CD4-positive, alpha-beta T cell (primary cell): ENCODE measurements around the gene MIER1. TPM values are rescaled to one million over a fixed set of nuclear protein-coding genes. Genes with fewer than 3 reads are reported as not detected.

Source experiments
- ATAC-seq: fragments of 200-7000 bp; cut with Tn5 transposase; one replicate; pipeline ENCODE4 v1.10.0; 2022; ENCODE audit warnings: mild to moderate bottlenecking; ENCODE audit not compliant: poor library complexity
- CTCF ChIA-PET: fragments of 350-600 bp; sonication (Branson Sonifier 250); formaldehyde crosslinking; loops from one replicate; lab custom pipeline; 2021; ENCODE audit warnings: antibody characterized with exemption, inconsistent platforms; lab: Charles Lee
- POLR2A ChIA-PET: fragments of 350-600 bp; sonication (Branson Sonifier 250); formaldehyde crosslinking; loops from one replicate; lab custom pipeline; 2021; ENCODE audit warnings: antibody characterized with exemption, inconsistent platforms; lab: Charles Lee
- DNase-seq, 14 experiments: peaks; one replicate each; pipeline ENCODE4 v3.0.0-alpha.2; 2013 to 2020; ENCODE audit warnings: mixed read lengths in 2 of 14
- H3K27ac ChIP-seq, 2 donors: one replicate each; pipeline versions ENCODE4 v1.5.1 to v1.7.0; 2013; ENCODE audit warnings: low read length in 2 of 2, low read depth in 1 of 2, mild to moderate bottlenecking in 1 of 2
- H3K27me3 ChIP-seq, 2 experiments: 1 replicate in 1 of 2; 2 replicates in 1 of 2; pipeline versions ENCODE4 v1.6.1 to v1.7.0; 2013; ENCODE audit warnings: low read length in 2 of 2, control low read depth in 1 of 2, mild to moderate bottlenecking in 1 of 2, moderate library complexity in 1 of 2; ENCODE audit not compliant: insufficient read depth in 2 of 2, control insufficient read depth in 1 of 2
- H3K36me3 ChIP-seq: one replicate; pipeline ENCODE4 v1.6.1; 2013; ENCODE audit warnings: low read length, control low read depth; ENCODE audit not compliant: insufficient read depth
- H3K4me1 ChIP-seq: one replicate; pipeline ENCODE4 v1.6.1; 2013; ENCODE audit warnings: low read length, control low read depth; ENCODE audit not compliant: insufficient read depth
- H3K4me3 ChIP-seq: one replicate; pipeline ENCODE4 v1.5.1; 2013; ENCODE audit warnings: mild to moderate bottlenecking, low read length, moderate library complexity
- H3K9me3 ChIP-seq, 2 experiments: 1 replicate in 1 of 2; 2 replicates in 1 of 2; pipeline versions ENCODE4 v1.6.1 to v1.7.0; 2013; ENCODE audit warnings: low read length in 2 of 2, mild to moderate bottlenecking in 2 of 2, control low read depth in 1 of 2, moderate library complexity in 1 of 2; ENCODE audit not compliant: control insufficient read depth in 1 of 2, insufficient read depth in 1 of 2
- H3K27ac Mint-ChIP-seq: one replicate; pipeline ENCODE4 v1.8.0; 2020; ENCODE audit warnings: mixed read lengths
- H3K27me3 Mint-ChIP-seq: one replicate; pipeline ENCODE4 v1.8.0; 2021; ENCODE audit warnings: mixed read lengths
- H3K36me3 Mint-ChIP-seq: one replicate; pipeline ENCODE4 v1.8.0; 2021; ENCODE audit warnings: low read depth, mixed read lengths
- H3K4me1 Mint-ChIP-seq: one replicate; pipeline ENCODE4 v1.8.0; 2021; ENCODE audit warnings: low read depth, mixed read lengths
- H3K4me3 Mint-ChIP-seq: one replicate; pipeline ENCODE4 v1.8.0; 2020; ENCODE audit warnings: mild to moderate bottlenecking, mixed read lengths
- H3K9me3 Mint-ChIP-seq: one replicate; pipeline ENCODE4 v1.8.0; 2020; ENCODE audit warnings: mixed read lengths
- intact Hi-C, 2 experiments: fragments of 100-400 bp; cut with DNase I in 1 of 2; cut with micrococcal nuclease in 1 of 2; formaldehyde crosslinking; loops; one replicate each; pipeline versions ENCODE4 v1.15.1 to v1.9.0; 2023 to 2025; cut with DNase I, micrococcal nuclease
- total RNA-seq, 174 experiments: library from RNA in 2 of 174; stranded (reverse) in 2 of 174; gene quantifications; one replicate each; pipeline ENCODE4 v1.2.3 and lab custom pipeline; 2021 to 2026
- TF ChIP-seq, protein P1 (sequence below): fragments of 200-600 bp; IDR thresholded peaks from one replicate; pipeline ENCODE4 v1.8.0; 2022; ENCODE audit warnings: antibody characterized with exemption, mild to moderate bottlenecking

Gene MIER1
- total RNA-seq, 2 experiments from 2014 or later: 106 to 107 TPM

DNA sequence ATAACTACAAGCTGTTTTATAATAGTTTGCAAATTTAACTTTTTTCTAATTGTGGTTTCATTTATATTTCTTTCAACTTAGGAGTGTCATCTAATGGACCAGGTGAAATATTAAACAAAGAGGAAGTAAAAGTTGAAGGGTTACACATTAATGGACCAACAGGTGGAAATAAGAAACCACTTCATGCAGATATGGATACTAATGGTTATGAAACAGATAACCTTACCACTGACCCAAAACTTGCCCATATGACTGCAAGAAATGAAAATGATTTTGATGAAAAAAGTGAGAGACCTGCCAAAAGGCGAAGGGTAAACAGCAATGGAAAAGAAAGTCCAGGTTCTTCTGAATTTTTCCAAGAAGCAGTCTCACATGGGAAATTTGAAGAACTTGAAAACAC is 59.7 kb downstream of the MIER1 start:
- ChIA-PET CTCF (no interaction called here), POLR2A (interaction anchor here (1.4 to 2.5 kb wide), 2 partner anchors 10 to 11 kb away, joined by 3 to 11 read pairs; no protein-coding TSS in a partner anchor)
- H3K4me3 ChIP-seq: no peak overlapping the region
- no peak overlapping the region for H3K27ac ChIP-seq
- peaks cover 74% of the 10 kb centered on the region for H3K36me3 ChIP-seq
- ATAC-seq: no peak
- no peaks in the 10 kb centered on the region for H3K27me3 Mint-ChIP-seq
- H3K9me3 ChIP-seq: no peaks in the 10 kb centered on the region
- no peaks in the 10 kb centered on the region for H3K27me3 ChIP-seq
- intact Hi-C loops: loop anchor here (5.0 kb wide), 3 partner anchors 68 to 438 kb away; partner anchors contain the start of gene SLC35D1 (in 1 of the 2)
- TF ChIP-seq, protein P1, sequence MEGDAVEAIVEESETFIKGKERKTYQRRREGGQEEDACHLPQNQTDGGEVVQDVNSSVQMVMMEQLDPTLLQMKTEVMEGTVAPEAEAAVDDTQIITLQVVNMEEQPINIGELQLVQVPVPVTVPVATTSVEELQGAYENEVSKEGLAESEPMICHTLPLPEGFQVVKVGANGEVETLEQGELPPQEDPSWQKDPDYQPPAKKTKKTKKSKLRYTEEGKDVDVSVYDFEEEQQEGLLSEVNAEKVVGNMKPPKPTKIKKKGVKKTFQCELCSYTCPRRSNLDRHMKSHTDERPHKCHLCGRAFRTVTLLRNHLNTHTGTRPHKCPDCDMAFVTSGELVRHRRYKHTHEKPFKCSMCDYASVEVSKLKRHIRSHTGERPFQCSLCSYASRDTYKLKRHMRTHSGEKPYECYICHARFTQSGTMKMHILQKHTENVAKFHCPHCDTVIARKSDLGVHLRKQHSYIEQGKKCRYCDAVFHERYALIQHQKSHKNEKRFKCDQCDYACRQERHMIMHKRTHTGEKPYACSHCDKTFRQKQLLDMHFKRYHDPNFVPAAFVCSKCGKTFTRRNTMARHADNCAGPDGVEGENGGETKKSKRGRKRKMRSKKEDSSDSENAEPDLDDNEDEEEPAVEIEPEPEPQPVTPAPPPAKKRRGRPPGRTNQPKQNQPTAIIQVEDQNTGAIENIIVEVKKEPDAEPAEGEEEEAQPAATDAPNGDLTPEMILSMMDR: no peak
- peaks cover 29% of the 10 kb centered on the region for H3K4me1 Mint-ChIP-seq
- no peaks in the 10 kb centered on the region for H3K9me3 Mint-ChIP-seq
- H3K4me3 Mint-ChIP-seq: no peak overlapping the region
- H3K4me1 ChIP-seq: no peaks in the 10 kb centered on the region
- H3K27ac Mint-ChIP-seq: peak overlapping the region; percentile 6
- no peak for DNase-seq
- H3K36me3 Mint-ChIP-seq: peaks cover 92% of the 10 kb centered on the region

DNA sequence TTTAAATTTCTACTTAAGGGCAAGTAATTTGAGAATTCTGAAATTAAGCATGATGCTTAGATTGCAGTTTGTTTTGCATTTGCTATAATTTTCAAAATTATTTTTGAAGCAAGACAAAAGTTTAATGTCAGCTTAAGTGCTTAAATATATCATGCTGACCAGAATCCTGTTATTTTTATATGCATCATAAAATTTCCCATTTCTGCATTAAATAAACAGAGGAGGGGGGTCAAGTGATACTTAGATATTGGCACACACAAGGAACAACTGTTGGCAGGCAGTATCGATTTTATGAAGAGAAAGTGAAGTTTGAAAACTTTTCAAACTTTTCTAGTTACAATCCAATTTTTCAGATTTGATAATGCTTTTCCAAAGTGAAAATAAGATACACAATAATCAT is 61.0 kb downstream of the MIER1 start:
- H3K4me3 Mint-ChIP-seq: no peak overlapping the region
- POLR2A ChIA-PET: interaction anchor here (0.7 to 2.5 kb wide), 3 partner anchors 10 to 68 kb away, joined by 3 to 11 read pairs (median 3); partner anchors contain the start of gene SLC35D1
- no peaks in the 10 kb centered on the region for H3K9me3 ChIP-seq
- H3K4me1 ChIP-seq: no peaks in the 10 kb centered on the region
- H3K4me3 ChIP-seq: no peak overlapping the region
- H3K27me3 Mint-ChIP-seq: no peaks in the 10 kb centered on the region
- peaks cover 92% of the 10 kb centered on the region for H3K36me3 Mint-ChIP-seq
- no peak overlapping the region for H3K27ac ChIP-seq
- CTCF ChIA-PET: no interaction called here
- H3K4me1 Mint-ChIP-seq: peaks cover 18% of the 10 kb centered on the region
- intact Hi-C loops: no loop called here
- H3K36me3 ChIP-seq: peaks cover 76% of the 10 kb centered on the region
- H3K27me3 ChIP-seq: no peaks in the 10 kb centered on the region
- no peak for ATAC-seq
- no peaks in the 10 kb centered on the region for H3K9me3 Mint-ChIP-seq
- TF ChIP-seq, protein P1: no peak
- DNase-seq: no peak
- H3K27ac Mint-ChIP-seq: no peak overlapping the region

DNA sequence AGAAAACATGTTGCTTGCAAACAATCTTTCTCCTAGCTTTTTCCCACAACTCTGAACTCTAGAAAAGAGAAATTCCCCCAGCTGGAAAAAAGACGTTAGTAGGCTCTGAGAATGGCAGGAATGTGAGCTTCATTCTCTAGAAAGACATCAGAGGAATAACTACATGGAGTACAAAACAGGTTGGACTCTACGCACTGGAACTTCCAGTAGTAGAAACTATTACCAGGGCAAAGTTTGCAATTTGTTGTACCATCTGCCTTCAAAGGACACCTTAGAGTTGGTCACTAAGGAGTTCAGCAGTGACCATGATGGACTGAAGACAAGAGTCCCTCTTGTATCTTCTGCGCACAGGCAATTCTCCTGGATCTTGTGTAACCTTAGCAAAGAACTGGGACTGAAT is 68.3 kb downstream of the MIER1 start:
- DNase-seq (no peak), ATAC-seq (no peak)
- ChIA-PET CTCF (no interaction called here), POLR2A (no interaction called here)
- Histone ChIP-seq H3K9me3 (no peaks in the 10 kb centered on the region), H3K4me3 (no peak overlapping the region), H3K27me3 (no peaks in the 10 kb centered on the region), H3K27ac (no peak overlapping the region), H3K36me3 (peaks cover 21% of the 10 kb centered on the region), H3K4me1 (peaks cover 5% of the 10 kb centered on the region)
- intact Hi-C loops: loop anchor here in 1 of 2 experiments (10.0 kb wide), 1 partner anchor 228 kb away; no protein-coding TSS in a partner anchor
- H3K36me3 Mint-ChIP-seq: peaks cover 35% of the 10 kb centered on the region
- H3K27me3 Mint-ChIP-seq: no peaks in the 10 kb centered on the region
- H3K9me3 Mint-ChIP-seq: no peaks in the 10 kb centered on the region
- TF ChIP-seq, protein P1: no peak
- H3K4me1 Mint-ChIP-seq: peaks cover 11% of the 10 kb centered on the region
- H3K4me3 Mint-ChIP-seq: no peak overlapping the region
- no peak overlapping the region for H3K27ac Mint-ChIP-seq
